ENCODE results near the gene TCHHL1. TPM values are rescaled to one million over a fixed set of nuclear protein-coding genes. Genes with fewer than 3 reads are reported as not detected.

The TCHHL1 gene
- total RNA-seq, 1 donor: not detected

DNA sequence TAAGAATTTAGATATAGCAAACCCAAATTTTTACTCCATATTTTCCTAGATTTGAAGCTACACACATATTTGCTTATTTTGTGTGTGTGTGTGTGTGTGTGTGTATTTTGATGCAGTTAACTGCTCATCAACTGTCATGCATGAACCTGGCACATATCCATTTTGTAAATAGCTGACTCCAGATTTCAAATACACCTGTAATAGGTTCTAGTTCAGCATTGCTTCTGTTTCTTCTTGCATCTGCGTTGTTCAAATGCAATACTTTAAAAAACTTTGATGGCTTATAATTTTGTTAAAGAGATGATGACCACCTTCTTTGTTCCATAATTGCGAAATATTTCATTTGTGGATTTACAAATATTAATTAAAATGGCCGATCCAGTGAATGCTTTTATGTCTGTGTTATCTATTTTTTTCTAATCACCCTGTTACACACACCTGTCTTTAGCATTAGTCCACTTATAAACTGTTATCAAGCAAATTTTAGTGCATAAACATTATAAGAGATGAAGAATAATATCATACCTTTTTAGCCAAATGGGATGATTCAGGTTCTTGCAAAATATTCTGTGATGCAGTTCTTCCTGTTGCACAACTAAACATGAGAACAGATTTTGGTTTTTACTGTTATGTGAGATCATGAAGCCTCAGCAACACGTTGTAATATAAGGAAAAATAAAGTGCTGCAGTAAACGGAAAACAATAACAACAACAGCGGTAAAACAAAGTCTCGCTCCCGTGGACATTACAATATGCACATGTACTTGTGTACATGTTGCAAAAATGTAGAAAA is 39.4 kb downstream of the TCHHL1 start:
- TF ChIP-seq, protein P1, sequence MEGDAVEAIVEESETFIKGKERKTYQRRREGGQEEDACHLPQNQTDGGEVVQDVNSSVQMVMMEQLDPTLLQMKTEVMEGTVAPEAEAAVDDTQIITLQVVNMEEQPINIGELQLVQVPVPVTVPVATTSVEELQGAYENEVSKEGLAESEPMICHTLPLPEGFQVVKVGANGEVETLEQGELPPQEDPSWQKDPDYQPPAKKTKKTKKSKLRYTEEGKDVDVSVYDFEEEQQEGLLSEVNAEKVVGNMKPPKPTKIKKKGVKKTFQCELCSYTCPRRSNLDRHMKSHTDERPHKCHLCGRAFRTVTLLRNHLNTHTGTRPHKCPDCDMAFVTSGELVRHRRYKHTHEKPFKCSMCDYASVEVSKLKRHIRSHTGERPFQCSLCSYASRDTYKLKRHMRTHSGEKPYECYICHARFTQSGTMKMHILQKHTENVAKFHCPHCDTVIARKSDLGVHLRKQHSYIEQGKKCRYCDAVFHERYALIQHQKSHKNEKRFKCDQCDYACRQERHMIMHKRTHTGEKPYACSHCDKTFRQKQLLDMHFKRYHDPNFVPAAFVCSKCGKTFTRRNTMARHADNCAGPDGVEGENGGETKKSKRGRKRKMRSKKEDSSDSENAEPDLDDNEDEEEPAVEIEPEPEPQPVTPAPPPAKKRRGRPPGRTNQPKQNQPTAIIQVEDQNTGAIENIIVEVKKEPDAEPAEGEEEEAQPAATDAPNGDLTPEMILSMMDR (IDR thresholded peaks at IDR 0.05; ENCODE audit: insufficient read depth, low read length): no peak
- H3K4me3 ChIP-seq (ENCODE audit: low read depth, low read length): no peak overlapping the region
- peak; percentile 87 for DNase-seq (ENCODE audit: low read depth)

DNA sequence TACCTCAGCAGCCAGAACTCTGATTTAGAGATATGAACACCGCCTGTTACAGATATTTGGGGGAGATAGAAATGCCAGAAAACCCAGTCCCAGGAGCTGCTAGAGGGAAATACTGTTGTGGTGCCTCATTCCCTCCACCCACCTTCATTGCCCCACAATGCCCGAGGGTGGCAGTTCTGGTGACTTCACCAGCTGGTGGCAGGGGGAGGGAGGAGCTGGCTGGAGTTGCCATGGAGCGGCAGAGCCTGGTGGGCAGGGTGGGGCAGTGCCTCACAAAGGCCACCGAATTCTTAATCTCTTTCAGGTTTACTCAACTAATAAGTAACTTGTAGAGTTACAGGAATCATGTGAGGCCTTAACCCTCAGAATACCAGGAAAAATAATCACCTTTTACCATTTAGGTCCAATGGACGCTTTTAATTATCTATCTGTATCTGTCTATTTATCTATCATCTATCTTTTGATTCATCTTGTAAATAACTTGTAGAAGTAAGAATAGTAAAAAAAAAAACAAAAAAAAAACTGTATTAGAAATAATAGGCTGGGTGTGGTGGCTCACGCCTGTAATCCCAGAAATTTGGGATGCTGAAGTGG is 40.4 kb downstream of the TCHHL1 start:
- no peak for DNase-seq (ENCODE audit: low read depth)
- TF ChIP-seq, protein P1 (IDR thresholded peaks at IDR 0.05; ENCODE audit: insufficient read depth, low read length): no peak

DNA sequence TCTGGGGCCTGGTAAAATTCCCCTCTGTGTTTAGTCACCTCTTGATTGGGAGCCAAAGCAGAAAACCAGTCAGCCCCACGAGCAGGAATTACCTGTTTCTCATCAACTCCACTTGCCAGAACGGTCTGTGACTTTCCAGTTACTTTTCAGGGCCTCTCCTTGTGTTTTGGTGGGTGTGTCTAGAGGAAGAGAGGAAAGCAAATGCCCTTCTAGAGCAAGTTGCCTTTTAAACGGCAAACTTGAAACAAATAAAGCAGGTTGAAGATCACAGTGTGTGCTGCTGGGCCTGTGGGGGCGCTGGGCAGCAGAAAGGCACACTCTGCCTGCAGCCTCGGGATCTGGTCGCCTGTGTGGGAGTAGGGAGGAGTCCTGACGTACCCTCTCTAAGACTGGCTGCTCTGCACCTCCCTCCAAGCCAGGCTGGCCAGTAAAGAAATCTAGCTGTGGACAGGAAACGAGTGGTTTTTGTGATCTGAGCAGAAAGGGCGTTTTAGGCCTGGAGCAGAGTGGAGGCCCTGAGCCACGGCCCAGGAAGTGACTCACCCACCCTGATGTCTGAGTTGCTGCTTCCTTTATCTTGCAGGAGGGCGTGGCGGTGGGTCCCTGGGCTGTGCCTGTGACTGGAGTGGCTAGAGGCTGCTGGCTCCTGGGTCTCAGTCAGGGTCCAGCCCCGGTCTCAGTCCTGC is 41.0 kb downstream of the TCHHL1 start:
- DNase-seq (ENCODE audit: low read depth): peak; percentile 99
- TF ChIP-seq, protein P1 (IDR thresholded peaks at IDR 0.05; ENCODE audit: insufficient read depth, low read length): peak; percentile 70
- peak overlapping the region; percentile 50 for H3K4me3 ChIP-seq (ENCODE audit: low read depth, low read length)

More for the DNA sequence above, 40.4 kb downstream of the TCHHL1 start:
- H3K4me3 ChIP-seq (ENCODE audit: low read depth, low read length): peak overlapping the region; percentile 33

DNA sequence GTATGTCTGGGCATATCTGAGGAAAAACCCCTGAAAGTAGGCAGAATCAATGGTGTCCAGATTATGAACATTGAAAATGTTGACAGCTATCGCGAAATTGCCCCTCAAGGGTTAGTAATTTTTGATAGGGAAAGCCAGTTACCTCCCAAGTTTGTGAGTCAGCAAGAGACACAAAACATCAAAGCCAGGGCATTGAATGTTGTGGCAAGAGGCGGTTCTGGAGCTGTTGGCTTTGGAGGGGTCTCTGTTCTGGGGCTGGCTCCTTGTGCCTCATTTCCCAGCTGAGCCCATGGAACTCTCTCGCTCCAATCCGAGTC is 41.5 kb downstream of the TCHHL1 start:
- DNase-seq (ENCODE audit: low read depth): no peak
- peak overlapping the region; percentile 50 for H3K4me3 ChIP-seq (ENCODE audit: low read depth, low read length)
- TF ChIP-seq, protein P1 (IDR thresholded peaks at IDR 0.05; ENCODE audit: insufficient read depth, low read length): no peak

DNA sequence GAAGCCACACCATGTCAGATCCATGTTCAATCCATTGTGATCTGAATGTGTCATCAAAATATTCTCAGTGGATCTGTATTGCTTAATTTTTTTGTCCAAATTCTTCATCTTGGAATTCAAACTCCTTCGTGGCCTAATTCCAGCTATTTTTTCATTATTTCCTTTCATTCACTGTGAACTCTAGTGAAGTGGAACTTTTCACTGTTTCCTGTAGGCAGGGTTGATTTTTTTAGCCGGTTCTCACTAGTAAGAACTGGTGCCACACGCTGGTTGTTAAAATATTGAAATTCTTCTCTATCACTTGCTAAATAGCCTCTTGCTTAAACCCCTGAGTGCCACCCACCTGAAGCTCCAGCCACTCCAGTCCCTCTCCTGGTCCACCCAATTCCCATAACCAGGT is 44.5 kb downstream of the TCHHL1 start:
- no peak overlapping the region for H3K4me3 ChIP-seq (ENCODE audit: low read depth, low read length)
- TF ChIP-seq, protein P1 (IDR thresholded peaks at IDR 0.05; ENCODE audit: insufficient read depth, low read length): no peak
- peak; percentile 32 for DNase-seq (ENCODE audit: low read depth)

DNA sequence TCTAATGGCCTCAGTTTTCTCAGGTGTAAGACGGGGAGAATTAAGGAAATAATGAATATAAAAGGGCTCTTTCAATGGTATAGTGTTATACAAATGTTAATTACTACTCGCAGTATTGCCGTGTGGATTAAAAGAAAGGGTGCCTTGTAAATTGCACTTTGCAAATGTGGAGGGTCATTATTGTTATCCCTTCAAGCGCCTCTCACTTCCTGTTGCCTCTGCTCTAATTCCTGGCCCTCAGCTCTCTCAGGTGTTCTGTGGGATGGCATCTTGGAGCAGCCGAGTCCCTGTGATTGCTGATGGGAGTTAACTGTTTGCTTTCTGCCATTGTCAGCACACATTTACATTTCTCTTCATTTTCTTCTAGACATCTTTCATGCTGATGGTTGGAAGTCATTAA is 45.0 kb downstream of the TCHHL1 start:
- TF ChIP-seq, protein P1 (IDR thresholded peaks at IDR 0.05; ENCODE audit: insufficient read depth, low read length): no peak
- H3K4me3 ChIP-seq (ENCODE audit: low read depth, low read length): no peak overlapping the region
- DNase-seq (ENCODE audit: low read depth): no peak
